Femur (tissue), 1 donor: ENCODE data around the gene OXSR1.
"Not testable (repeated sequence)": the region's sequence is repeated elsewhere in the genome, so short reads cannot be mapped to it uniquely, and the experiment has no call there.

Source experiments
- DNase-seq: peaks from one replicate; pipeline ENCODE4 v3.0.0-alpha.2; 2017

OXSR1 gene

DNA sequence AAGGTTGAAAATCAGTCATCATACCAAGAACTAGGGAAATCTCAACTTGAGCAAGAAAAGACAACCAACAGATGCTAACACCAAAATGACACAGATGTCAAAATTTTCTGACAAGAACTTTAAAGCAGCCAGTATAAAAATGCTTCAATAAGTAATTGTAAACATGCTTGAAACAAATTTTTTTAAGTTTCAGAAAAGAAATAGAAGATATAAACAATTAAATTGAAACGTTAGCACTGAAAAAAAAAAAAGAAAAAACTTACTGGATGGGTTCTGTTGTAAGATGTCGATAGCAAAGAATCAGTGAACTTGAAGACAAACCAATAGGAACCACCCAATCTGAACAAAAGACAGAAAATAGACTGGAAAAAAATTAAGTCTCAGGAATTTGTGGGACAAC is 18.8 kb upstream of the OXSR1 start:
- no peak for DNase-seq

DNA sequence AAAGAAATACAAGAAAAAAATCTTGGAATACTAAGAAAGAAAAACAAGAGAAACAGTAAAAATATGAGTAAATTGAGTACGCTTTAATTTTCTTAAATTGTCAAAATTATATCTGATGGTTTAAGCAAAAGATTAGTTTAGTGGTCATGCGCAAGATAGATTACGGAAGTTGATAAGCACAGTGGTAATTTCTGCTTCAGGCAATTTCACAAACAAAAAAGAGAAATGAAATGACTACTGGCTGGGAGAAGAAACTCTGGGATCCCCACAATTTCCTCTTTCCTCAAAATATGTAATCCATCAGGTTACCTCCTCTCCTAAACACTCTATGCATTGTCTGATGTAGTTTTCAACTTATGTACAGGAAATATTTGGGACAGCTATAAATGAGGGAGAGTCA is 17.9 kb upstream of the OXSR1 start:
- DNase-seq, result no peak

DNA sequence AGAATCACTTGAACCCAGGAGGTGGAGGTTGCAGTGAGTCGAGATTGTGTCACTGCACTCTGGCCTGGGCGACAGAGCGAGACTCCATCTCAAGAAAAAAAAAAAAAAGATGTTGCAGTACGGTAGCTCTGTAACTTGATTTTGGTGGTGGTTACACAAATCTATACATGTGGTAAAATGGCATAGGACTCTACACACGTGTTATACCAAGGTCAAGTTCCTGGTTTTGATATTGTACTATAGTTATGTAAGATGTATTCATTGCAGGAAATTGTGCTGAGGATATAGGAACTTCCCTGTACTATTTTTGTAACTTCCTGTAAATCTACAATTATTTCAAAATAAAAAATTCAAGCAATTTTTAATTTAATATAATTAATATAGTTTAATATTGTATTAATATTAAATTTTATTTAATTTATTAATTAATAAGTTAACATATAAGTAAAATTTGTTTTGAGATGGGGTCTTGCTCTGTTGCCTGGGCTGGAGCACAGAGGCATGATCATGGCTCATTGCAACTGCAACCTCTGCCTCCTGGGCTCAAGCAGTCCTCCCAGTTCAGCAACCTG is 16.9 kb upstream of the OXSR1 start:
- DNase-seq, result no peak

DNA sequence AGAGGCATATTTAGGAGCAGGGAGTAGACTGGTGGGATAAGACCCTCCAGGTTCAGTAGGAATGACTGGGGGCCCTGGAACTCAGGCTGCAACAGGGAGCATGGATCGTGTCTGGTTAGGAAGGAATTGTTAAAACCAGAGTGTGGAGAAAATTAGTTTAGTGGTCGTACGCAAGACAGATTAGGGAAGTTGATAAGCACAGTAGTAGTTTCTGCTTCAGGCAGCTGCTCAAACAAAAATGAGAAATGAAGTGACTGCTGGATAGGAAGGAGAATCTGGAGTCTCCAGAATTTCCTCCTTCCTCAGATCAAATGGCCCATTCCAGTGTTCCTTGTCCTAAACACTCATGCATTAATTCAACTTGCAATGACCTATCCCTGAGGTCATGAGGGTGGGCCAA is 15.6 kb upstream of the OXSR1 start:
- no peak for DNase-seq

DNA sequence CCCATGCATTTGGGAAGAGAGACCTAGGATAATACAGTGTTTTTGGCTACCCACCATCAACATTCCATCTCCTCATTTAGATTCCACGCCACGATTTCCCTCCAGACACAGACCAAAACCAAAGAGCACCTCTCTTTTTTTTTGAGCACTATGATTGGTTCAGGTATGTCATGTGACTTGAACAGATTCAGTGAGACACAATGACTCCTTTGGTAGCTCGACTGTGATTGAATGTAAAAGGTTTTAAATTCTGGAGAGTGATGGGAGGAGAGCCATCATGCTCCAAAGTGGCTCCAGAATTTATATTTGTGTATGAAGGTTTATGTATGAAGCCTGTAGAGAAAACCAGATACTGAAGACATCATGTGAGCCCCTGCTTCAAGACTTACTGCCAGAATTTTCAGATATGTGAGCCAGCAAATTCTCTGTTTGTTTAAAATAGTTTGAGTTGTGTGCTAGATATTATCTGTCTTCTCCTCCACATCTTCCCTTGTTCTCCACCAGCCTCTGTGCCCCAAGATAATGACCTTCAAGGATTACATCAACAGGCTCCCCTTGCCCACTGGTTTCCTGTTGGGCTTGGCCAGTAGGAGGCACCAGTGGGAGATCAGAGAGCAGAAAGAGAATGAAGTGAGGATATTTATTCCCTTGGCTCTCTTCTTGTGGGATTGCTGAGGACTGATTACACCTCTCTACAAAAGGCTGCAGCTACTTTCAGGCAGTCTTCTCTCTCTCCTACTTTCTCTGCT is 14.4 kb upstream of the OXSR1 start:
- no peak for DNase-seq

DNA sequence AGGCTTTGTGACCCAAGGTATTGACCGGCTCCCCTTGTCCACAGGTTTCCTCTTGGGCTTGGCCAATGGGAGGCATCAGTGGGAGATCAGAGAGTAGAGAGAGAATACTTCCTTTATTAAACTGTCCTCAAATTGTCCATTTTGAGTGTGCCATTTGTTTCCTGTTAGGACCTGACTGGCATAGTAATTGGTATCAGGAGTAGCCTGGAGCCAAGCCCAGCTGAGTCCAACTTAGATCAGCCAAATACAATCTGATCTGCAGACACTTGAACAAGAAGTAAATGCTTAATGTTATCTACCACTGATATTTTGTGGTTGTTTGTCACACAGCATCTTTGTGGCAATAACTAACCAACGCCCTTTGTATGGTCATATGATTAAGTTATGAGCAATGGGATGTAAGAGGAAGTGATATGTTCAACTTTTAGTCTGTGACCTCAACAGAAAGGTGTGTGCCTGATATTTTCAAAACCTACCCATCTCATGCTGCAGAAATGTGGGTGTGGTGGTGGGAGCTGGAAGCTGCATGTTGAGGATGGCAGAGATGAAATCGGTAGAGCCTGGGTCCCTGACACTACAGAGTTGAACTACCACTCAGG is 13.6 kb upstream of the OXSR1 start:
- no peak for DNase-seq

DNA sequence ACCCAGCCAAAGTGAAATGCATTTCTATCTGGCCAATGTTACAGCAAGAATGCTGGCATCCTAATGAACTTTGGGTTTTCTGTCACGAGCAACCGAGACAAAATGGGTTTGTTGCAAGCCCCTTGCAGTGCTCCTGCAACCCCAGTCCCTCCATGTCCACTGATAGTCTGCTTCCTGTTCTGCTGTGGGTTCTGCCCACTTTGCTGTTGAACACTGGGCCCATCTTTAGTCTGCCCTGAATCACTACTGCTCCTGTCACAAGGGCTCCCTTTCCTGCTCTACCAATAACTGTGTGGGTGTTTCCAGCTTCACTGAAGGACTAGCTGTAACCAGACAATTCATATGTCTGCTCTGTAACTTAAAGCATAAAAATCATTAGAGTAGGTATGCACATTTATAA is 12.7 kb upstream of the OXSR1 start:
- no peak for DNase-seq

DNA sequence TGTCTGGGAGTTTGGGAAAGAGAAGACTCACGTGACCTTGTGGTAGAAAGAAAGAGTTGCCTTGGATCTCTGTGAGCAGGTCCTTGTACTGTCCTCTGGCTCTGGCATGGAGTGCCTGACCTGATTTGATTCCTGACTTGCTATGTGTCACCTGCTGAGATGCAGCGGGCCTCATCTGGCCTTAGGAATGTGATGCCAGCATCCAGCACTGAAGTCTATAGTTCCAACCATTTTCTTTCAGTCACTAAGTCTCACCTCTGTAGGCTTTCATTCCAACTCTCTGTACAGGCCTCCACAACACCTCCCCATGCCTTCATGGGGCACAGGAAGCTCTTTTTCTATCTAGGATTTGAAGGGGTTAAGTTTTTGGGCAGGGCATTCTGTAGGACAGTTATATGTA is 12.1 kb upstream of the OXSR1 start:
- DNase-seq, result no peak

DNA sequence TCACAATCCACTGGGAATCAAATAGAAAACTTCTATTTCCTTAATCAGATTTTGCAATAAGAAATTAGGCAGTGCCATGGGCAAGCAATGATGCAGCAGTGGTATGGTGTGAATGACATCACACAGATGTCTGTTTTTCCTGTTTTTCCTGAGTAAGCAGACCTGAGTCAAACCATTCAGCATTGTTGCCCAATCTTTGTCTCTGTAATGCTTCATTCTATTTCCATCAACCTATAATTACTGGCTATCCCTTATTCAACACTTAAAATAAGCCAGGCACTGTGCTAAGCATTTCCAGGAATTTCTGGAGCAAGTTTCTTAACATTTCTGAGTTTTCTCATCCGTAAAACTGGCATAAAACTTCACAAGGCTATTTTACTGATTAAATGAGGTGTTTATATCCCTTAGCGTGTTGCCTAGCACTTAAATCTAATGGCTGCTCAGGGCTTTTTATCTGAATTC is 11.3 kb upstream of the OXSR1 start:
- no peak for DNase-seq

DNA sequence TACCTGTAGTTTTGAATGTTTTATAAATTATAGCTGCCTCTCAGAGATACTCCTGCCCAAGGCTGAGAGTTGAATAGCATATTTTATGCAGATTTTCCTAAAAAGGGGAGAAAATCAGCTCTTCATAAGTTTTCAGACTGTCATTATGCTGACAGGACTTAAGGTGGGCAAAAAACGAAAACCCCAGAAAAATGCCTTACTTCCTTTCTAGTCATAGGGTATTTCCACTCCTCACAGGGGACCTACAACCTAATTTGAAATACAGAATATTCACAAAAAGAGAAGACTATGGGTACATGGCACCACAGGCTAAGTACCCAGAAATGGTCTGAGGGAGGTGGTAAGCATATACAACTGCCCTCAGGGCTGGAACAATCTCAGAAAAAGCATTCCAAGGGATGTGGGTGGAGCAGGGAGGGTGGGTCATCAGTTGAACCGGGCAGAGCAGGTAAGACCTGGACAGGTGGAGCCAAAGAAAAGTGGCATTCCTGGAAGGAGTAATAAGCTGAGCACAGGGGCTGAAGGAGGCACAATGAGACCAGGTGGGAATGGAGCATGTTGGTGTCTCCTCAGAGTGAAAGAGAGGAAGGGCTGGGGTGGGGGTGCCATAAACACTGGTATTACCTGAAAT is 10.6 kb upstream of the OXSR1 start:
- no peak for DNase-seq

DNA sequence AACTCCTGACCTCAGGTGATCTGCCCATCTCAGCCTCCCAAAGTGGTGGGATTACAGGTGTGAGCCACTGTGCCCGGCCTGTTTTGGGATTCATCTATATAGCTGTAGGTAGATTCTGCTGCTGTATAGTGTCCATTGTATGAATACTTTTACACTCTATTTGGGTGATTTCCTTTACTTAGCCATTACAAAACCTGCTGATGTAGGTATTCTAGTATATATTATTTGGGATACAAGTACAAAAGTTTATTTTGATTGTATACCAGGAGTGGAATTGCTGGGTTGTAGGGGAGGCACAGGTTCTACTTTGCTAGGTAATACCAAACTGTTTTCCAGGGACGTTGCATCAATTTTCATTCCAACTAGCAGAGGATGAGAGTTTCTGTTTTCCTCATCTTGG is 9.5 kb upstream of the OXSR1 start:
- no peak for DNase-seq

DNA sequence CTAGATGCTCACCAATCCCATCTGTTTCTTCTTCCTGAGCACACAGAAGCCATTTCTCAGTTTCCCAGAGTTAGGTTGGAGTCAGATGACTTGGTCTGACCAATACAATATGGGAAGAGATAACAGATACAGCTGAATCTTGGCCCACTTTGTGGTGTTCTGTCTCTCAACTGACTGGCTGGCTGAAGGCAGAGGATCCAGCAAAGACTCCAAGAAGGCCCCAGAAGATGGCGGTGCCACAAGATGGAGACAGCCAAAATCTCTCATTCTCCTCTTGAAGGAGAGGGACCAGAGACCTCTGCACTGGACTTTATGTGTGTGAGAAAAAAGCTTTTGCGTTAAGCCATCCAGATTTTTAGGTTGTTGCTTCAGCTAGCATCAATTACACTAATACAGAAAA is 8.2 kb upstream of the OXSR1 start:
- DNase-seq, result no peak

DNA sequence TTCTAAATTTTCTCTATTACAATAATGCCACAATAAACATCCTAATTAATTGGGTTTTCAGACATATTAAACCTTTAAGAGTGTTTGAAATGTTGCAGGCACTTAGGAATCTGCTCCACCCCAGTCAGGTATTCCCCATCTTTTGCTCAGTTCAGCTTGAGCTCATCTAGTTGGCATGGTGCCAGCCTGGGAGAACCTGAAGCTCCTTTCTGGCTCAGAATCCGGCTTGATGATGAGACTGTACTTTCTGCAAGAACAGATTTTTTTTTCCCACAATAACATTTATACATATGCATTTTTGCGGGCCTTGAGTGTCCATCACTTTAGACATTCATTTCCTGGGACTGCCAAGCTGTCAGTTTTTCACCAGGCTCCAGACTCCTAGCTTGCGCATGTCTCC is 7.7 kb upstream of the OXSR1 start:
- DNase-seq, result no peak

DNA sequence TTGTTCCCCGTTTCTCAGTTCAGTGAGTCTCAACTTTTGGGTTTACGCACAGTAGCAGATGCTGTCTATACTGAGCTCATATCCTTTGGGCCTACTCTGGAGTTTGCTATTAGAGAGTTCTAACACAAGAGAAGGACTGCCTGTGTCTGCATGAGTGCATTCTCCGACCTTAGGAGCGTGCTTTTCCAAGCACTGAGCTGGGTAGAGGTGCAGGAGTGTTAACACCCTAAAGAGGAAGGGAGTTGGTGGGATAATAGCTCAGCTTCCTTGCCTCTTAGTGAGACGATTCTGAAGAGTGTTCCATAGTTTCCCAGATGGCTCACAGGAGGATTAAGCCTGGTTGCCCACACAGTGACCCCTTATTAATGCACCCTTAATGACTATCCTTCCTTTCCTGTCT is 6.9 kb upstream of the OXSR1 start:
- DNase-seq, result no peak

DNA sequence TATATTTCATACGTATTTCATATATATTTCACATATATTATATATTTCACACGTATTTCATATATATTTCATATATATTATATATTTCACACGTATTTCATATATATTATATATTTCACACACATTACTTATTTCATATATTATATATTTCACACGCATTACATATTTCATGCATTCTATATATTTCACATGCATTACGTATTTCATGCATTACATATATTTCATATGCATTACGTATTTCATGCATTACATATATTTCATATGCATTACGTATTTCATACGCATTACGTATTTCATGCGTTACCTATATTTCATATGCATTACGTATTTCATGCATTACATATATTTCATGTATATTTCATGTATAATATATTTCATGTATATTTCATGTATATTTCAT is 4.6 kb upstream of the OXSR1 start:
- DNase-seq, result not testable (repeated sequence)

DNA sequence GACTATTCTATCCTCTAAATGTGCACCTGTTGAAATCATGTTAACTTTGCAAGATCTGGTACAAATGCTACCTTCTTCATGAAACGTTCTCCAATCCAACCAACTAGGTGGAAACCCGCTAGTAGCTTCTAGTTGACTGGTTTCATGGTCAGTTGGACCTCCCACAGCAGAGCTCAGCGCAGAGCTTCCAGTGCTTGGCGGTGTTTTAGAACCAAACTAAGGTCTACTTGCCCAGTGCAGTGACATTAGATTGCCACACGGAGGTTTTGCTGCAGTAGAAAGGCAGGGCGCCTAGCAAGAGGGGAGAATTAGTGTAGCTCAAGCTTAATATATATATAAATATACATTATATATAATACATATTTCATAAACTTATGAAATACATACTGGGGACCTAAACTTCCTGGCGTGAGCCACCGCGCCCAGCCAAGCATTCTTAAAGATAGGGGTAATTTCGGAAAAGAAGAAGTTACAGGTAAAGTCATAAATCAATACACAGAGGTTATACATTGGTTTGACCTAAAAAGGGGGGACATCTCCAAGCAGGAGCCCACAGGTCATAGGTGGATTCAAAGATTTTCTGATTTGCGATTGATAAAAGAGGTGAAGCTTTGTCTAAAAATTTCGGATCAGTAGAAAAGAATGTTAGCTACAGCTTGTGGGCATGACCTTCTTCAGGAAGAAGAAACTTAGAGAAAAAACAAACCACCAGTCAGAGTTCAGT is 2.1 kb upstream of the OXSR1 start:
- DNase-seq, result no peak

DNA sequence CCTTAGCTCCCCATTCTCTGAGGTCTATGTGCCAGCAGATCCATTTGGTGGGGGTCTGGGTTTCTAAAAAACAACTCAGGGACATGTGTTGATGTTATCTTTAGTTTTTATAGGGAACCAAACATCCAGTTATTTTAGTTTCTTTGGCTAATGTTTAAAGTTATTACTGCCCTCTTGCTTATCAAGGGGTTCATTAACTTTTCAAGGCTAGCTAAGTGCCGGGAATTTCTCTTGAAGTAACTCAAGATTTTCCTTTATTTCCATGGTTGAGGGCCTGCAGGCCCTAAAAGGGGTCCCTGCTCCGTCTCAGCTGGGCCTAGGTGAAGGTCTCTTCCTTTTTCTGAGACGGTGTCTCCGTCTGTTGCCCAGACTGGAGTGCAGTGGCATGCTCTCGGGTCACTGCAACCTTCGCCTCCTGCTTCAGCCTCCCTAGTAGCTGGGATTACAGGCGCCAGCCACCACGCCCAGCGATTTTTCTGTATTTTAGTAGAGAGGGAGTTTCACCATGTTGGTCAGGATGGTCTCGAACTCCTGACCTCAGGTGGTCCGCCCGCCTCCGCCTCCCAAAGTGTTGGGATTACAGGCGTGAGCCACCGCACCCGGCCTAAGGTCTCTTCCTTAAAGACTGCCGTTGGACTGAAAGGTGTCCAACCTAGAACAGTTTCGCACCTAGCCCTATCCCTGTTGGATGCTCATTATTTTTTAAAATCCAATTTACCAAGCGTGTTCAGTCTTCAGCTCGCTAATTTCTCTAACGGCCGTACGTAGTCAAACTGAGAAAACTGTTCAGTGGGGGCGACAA is 1.3 kb upstream of the OXSR1 start:
- DNase-seq, result no peak

DNA sequence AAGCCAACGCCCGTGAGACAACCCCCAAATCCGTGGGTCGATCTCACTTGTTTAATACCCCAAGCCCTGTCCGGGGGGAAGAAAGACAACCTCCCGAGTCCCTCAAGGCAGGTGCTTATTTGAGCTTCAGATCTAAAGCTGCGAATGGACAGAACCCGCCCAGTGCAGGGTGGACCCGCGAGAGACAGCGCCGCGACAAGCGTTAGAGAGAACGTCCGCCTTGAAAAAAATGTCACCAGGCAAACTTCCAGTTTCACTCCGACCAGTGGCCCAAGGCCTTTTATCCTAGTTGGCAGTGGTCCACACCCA is 740 bp upstream of the OXSR1 start:
- no peak for DNase-seq

DNA sequence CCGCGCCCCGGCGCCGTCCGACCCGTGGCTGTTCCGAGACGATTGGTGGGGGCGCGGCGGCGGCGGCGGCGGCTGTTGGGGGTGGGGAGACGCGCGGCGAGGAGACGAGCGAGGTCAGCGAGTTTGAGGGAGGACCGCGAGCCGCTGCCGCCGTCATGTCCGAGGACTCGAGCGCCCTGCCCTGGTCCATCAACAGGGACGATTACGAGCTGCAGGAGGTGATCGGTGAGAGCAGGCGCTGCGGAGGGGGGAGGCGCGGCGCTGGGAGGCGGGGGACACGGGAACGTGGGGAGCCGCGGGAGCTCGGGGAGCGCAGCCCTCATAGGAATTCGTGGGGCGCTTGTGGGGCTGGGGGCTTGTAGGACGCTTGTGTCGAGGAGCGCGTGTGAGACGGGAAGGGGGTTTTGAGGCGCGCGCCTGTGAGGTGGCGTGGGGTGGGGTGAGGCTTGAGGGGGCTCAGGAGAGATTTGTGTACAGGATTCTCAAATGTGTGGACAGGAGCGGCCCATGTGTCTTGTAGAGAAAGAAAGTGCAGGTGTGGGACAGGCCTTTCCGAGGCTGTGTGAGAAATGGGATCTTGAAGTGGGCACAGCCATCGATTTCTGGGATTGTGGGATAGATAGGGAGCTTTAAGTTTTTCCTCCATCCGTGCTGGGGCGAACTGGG is 518 bp downstream of the OXSR1 start:
- DNase-seq, result no peak

DNA sequence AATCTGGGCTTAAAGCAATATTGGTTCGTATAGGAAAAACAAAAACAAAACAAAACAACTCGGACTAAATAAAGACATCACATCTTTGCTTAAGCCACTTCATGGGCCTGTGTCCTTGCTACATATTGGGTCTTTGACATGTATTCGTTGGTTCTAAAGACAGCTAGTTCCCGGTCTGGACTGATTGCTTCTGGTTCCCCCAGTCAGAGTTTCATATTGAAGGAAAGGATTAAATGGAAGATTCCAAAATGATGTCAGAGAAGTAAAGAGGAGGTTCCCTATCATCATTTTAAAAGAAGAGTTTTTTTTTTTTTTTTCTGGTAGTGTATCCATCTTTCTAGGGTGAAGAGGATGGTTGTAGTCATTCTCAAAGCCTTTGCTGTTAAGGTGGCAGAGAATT is 2.3 kb downstream of the OXSR1 start:
- DNase-seq, result no peak

DNA sequence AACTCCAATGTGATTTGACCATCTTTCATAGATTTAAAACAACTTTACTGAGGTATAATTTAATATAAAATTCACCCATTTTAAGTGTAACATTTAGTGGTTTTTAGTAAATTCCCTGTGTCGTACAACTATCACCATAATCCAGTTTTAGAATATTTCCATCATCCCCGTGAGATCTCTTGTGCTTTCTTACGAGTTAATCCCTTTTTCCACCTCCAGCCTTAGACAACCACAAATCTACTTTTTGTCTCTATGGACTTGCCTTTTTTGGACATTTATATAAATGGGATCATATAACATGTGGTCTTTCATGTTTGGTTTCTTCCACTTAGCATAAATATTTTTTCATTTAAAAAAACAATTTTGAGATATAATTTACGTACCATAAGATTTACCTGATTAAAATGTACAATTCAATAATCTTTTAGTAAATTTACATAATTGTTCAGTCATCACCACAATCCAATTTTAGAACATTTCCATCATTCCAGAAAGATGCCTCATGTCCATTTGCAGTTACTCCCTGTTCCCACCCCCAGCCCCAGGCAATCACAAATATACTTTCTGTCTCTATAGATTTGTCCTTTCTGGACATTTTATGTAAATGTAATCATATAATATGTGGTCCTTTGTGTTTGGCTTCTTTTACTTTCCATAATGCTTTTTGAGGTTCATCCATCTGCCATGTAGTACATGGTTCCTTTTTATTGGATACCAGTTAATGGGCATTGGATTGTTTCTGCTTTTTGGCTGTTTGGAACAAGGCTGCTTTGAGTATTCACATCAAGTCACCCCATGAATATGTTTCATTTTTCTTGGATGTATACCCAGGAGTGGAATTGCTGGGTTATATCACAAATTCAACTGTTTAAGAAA is 3.1 kb downstream of the OXSR1 start:
- DNase-seq, result no peak
